ENCODE results near the gene ZNF155.
"Not testable (repeated sequence)": the region's sequence is repeated elsewhere in the genome, so short reads cannot be mapped to it uniquely, and the experiment has no call there.

The ZNF155 gene

GRCh38 chr19:43983912-43984686 lies at the start of gene ZNF155:
Gene ZNF155, plus strand, starts transcription at chr19:43984188. Its CDS starts 4,356 bp downstream, at chr19:43988544.
- in situ Hi-C loops (cut with HindIII; ENCODE audit: low sequenced_read_pairs) = no loop called here

- in situ Hi-C loops (cut with HindIII; ENCODE audit: low sequenced_read_pairs) = no loop called here
Measured at GRCh38 chr19:43934985-43935708, 48.8 kb upstream of the ZNF155 start, which contains the start of gene ZNF45. Gene ZNF45, minus strand, starts transcription at chr19:43935282. Its CDS starts 13,097 bp downstream, at chr19:43922185.

- in situ Hi-C loops (cut with HindIII; ENCODE audit: low sequenced_read_pairs) = no loop called here
Measured at GRCh38 chr19:43936188-43936587, 47.8 kb upstream of the ZNF155 start.

- in situ Hi-C loops (cut with HindIII; ENCODE audit: low sequenced_read_pairs) = no loop called here
Measured at GRCh38 chr19:43939557-43940260, 44.3 kb upstream of the ZNF155 start.

- in situ Hi-C loops (cut with HindIII; ENCODE audit: low sequenced_read_pairs) = no loop called here
Measured at GRCh38 chr19:43940719-43941118, 43.3 kb upstream of the ZNF155 start.

- in situ Hi-C loops (cut with HindIII; ENCODE audit: low sequenced_read_pairs) = no loop called here
Measured at GRCh38 chr19:43941209-43941608, 42.8 kb upstream of the ZNF155 start.

- in situ Hi-C loops (cut with HindIII; ENCODE audit: low sequenced_read_pairs) = not testable (repeated sequence)
Measured at GRCh38 chr19:43947412-43947811, 36.6 kb upstream of the ZNF155 start.

GRCh38 chr19:43949803-43950202 lies 34.2 kb upstream of the ZNF155 start:
- in situ Hi-C loops (cut with HindIII; ENCODE audit: low sequenced_read_pairs) = loop anchor here (5.0 kb wide), 1 partner anchor 77 kb away; the partner anchor contains the start of gene ZNF222

- in situ Hi-C loops (cut with HindIII; ENCODE audit: low sequenced_read_pairs) = loop anchor here (5.0 kb wide), 1 partner anchor 76 kb away; the partner anchor contains the start of gene ZNF222
Measured at GRCh38 chr19:43950834-43951645, 32.9 kb upstream of the ZNF155 start, which contains the start of gene ZNF221. Gene ZNF221, plus strand, starts transcription at chr19:43951228. Its CDS starts 11,499 bp downstream, at chr19:43962727.

- in situ Hi-C loops (cut with HindIII; ENCODE audit: low sequenced_read_pairs) = no loop called here
Measured at GRCh38 chr19:43956827-43957226, 27.2 kb upstream of the ZNF155 start.

- in situ Hi-C loops (cut with HindIII; ENCODE audit: low sequenced_read_pairs) = no loop called here
Measured at GRCh38 chr19:43957891-43958290, 26.1 kb upstream of the ZNF155 start.

GRCh38 chr19:43960411-43960810 lies 23.6 kb upstream of the ZNF155 start:
- in situ Hi-C loops (cut with HindIII; ENCODE audit: low sequenced_read_pairs) = no loop called here

- in situ Hi-C loops (cut with HindIII; ENCODE audit: low sequenced_read_pairs) = no loop called here
Measured at GRCh38 chr19:43966079-43966694, 17.8 kb upstream of the ZNF155 start.

GRCh38 chr19:43976732-43977131 lies 7.3 kb upstream of the ZNF155 start:
- in situ Hi-C loops (cut with HindIII; ENCODE audit: low sequenced_read_pairs) = no loop called here

GRCh38 chr19:43983544-43983911 lies 460 bp upstream of the ZNF155 start:
- in situ Hi-C loops (cut with HindIII; ENCODE audit: low sequenced_read_pairs) = no loop called here

- in situ Hi-C loops (cut with HindIII; ENCODE audit: low sequenced_read_pairs) = no loop called here
Measured at GRCh38 chr19:43984687-43985000, 656 bp downstream of the ZNF155 start.

GRCh38 chr19:43997631-43998290 lies 13.8 kb downstream of the ZNF155 start:
- in situ Hi-C loops (cut with HindIII; ENCODE audit: low sequenced_read_pairs) = no loop called here

- in situ Hi-C loops (cut with HindIII; ENCODE audit: low sequenced_read_pairs) = no loop called here
Measured at GRCh38 chr19:44002212-44002565, 18.2 kb downstream of the ZNF155 start.

- in situ Hi-C loops (cut with HindIII; ENCODE audit: low sequenced_read_pairs) = no loop called here
Measured at GRCh38 chr19:44002566-44003460, 18.8 kb downstream of the ZNF155 start, which contains the start of gene ZNF230. Gene ZNF230, plus strand, starts transcription at chr19:44002957. Its CDS starts 4,122 bp downstream, at chr19:44007079.

Measured in endothelial cell of hepatic sinusoid (primary cell).